Occipital lobe (tissue), 2 donors: ENCODE results near the gene TFPT. TPM values are rescaled to one million over a fixed set of nuclear protein-coding genes. Genes with fewer than 3 reads are reported as not detected.

Experiments used
- DNase-seq: peaks from one replicate; lab custom pipeline; 2025; lab: John Stamatoyannopoulos, UW
- total RNA-seq: library from RNA; depleted of rRNA; stranded (reverse); fragments of >200 nt; gene quantifications from one replicate; pipeline ENCODE4 v1.2.3, GENCODE V29; 2014

Gene TFPT
- total RNA-seq = 5.8 TPM

- peak; percentile 97 for DNase-seq
Measured at GRCh38 chr19:54115109-54116063, at the start of gene TFPT, which contains the start of gene PRPF31. TFPT (minus strand) TSS chr19:54115657; CDS start chr19:54115269, 388 bp downstream. PRPF31 (plus strand) TSS chr19:54115754; CDS start chr19:54118279, 2,525 bp downstream.

- DNase-seq = no peak
Measured at GRCh38 chr19:54165222-54165621, 49.8 kb upstream of the TFPT start.

- DNase-seq = no peak
Measured at GRCh38 chr19:54164369-54165068, 49.1 kb upstream of the TFPT start.

- DNase-seq = no peak
Measured at GRCh38 chr19:54162884-54163283, 47.4 kb upstream of the TFPT start.

- DNase-seq = peak; percentile 50
Measured at GRCh38 chr19:54162241-54162805, 46.9 kb upstream of the TFPT start.

- DNase-seq = no peak
Measured at GRCh38 chr19:54160854-54161253, 45.4 kb upstream of the TFPT start.

- DNase-seq = no peak
Measured at GRCh38 chr19:54160182-54160811, 44.8 kb upstream of the TFPT start.

- DNase-seq = peak; percentile 99
Measured at GRCh38 chr19:54159352-54160181, 44.1 kb upstream of the TFPT start, which contains the start of gene LENG1. LENG1 (minus strand) TSS chr19:54159721; CDS start chr19:54159695, 26 bp downstream.

- DNase-seq = no peak
Measured at GRCh38 chr19:54158812-54159351, 43.4 kb upstream of the TFPT start.

GRCh38 chr19:54156953-54157352 lies 41.5 kb upstream of the TFPT start:
- DNase-seq = no peak

- no peak for DNase-seq
Measured at GRCh38 chr19:54156490-54156889, 41.0 kb upstream of the TFPT start.

- DNase-seq = no peak
Measured at GRCh38 chr19:54155694-54156093, 40.2 kb upstream of the TFPT start.

GRCh38 chr19:54154603-54155345 lies 39.3 kb upstream of the TFPT start:
- DNase-seq = no peak

- no peak for DNase-seq
Measured at GRCh38 chr19:54153731-54154326, 38.4 kb upstream of the TFPT start.

GRCh38 chr19:54152878-54153524 lies 37.5 kb upstream of the TFPT start:
- DNase-seq = no peak

GRCh38 chr19:54152267-54152666 lies 36.8 kb upstream of the TFPT start:
- no peak for DNase-seq

GRCh38 chr19:54151362-54152035 lies 36.0 kb upstream of the TFPT start:
- peak; percentile 12 for DNase-seq
